HEK293T (cell line): ENCODE data around the gene SH2B2.
A peak's percentile ranks its signal among the peaks of the same experiment; 100 is the strongest.
"Not testable (repeated sequence)": the region's sequence is repeated elsewhere in the genome, so short reads cannot be mapped to it uniquely, and the experiment has no call there.

Experiments
- CTCF ChIA-PET: fragments of 350-600 bp; formaldehyde crosslinking; extraction: SDS; loops from one replicate; lab custom pipeline; 2021; ENCODE audit warnings: antibody characterized with exemption, inconsistent platforms; lab: Yijun Ruan, JAX
- POLR2A ChIA-PET: fragments of 350-600 bp; formaldehyde crosslinking; extraction: SDS; loops from one replicate; lab custom pipeline; 2020; ENCODE audit warnings: antibody characterized with exemption, inconsistent platforms; lab: Yijun Ruan, JAX
- DNase-seq: peaks from one replicate; pipeline ENCODE4 v3.0.0; 2012; ENCODE audit warnings: mixed read lengths; ENCODE audit errors: extremely low spot score
- ARNT ChIP-seq: fragments of 450-650 bp; IDR thresholded peaks from 2 replicates; pipeline ENCODE4 v1.6.1; 2017; ENCODE audit warnings: mild to moderate bottlenecking
- BHLHE40 ChIP-seq: fragments of 450-650 bp; IDR thresholded peaks from 2 replicates; pipeline ENCODE4 v1.6.1; 2016; ENCODE audit warnings: mild to moderate bottlenecking, moderate library complexity, borderline replicate concordance
- CTBP1 ChIP-seq: fragments of 450-650 bp; IDR thresholded peaks from 2 replicates; pipeline ENCODE4 v1.6.1; 2016; ENCODE audit warnings: borderline replicate concordance
- ELF4 ChIP-seq: fragments of 450-650 bp; IDR thresholded peaks from 2 replicates; pipeline ENCODE4 v1.6.1; 2017; ENCODE audit warnings: antibody characterized with exemption
- FOXA1 ChIP-seq: fragments of 450-650 bp; IDR thresholded peaks from 2 replicates; pipeline ENCODE4 v1.6.1; 2016; ENCODE audit warnings: mild to moderate bottlenecking
- FOXK2 ChIP-seq: fragments of 450-650 bp; IDR thresholded peaks from 2 replicates; pipeline ENCODE4 v1.6.1; 2016; ENCODE audit warnings: mild to moderate bottlenecking
- FOXM1 ChIP-seq: fragments of 450-650 bp; IDR thresholded peaks from 2 replicates; pipeline ENCODE4 v1.6.1; 2017; ENCODE audit warnings: mild to moderate bottlenecking, borderline replicate concordance
- HDGF ChIP-seq: fragments of 450-650 bp; IDR thresholded peaks from 2 replicates; pipeline ENCODE4 v1.6.1; 2017; ENCODE audit warnings: antibody characterized with exemption, borderline replicate concordance
- L3MBTL2 ChIP-seq: fragments of 450-650 bp; conservative IDR thresholded peaks from 2 replicates; pipeline ENCODE4 v1.6.1; 2016; ENCODE audit warnings: mild to moderate bottlenecking
- LEF1 ChIP-seq: fragments of 450-650 bp; IDR thresholded peaks from 2 replicates; pipeline ENCODE4 v1.6.1; 2017; ENCODE audit warnings: mild to moderate bottlenecking, borderline replicate concordance
- NFRKB ChIP-seq: fragments of 450-650 bp; IDR thresholded peaks from 2 replicates; pipeline ENCODE4 v1.6.1; 2016; ENCODE audit warnings: mild to moderate bottlenecking, moderate library complexity
- SP1 ChIP-seq: fragments of 450-650 bp; IDR thresholded peaks from 2 replicates; pipeline ENCODE4 v1.6.1; 2017
- SUZ12 ChIP-seq: fragments of 450-650 bp; IDR thresholded peaks from 2 replicates; pipeline ENCODE4 v1.6.1; 2016; ENCODE audit warnings: mild to moderate bottlenecking
- TARDBP ChIP-seq: fragments of 450-650 bp; IDR thresholded peaks from 2 replicates; pipeline ENCODE4 v1.6.1; 2016
- ZNF384 ChIP-seq: fragments of 450-650 bp; IDR thresholded peaks from 2 replicates; pipeline ENCODE4 v1.6.1; 2016
- TF ChIP-seq, protein P1 (sequence below): fragments of 450-650 bp; IDR thresholded peaks from 2 replicates; pipeline ENCODE4 v1.6.1; 2016

Gene SH2B2

DNA sequence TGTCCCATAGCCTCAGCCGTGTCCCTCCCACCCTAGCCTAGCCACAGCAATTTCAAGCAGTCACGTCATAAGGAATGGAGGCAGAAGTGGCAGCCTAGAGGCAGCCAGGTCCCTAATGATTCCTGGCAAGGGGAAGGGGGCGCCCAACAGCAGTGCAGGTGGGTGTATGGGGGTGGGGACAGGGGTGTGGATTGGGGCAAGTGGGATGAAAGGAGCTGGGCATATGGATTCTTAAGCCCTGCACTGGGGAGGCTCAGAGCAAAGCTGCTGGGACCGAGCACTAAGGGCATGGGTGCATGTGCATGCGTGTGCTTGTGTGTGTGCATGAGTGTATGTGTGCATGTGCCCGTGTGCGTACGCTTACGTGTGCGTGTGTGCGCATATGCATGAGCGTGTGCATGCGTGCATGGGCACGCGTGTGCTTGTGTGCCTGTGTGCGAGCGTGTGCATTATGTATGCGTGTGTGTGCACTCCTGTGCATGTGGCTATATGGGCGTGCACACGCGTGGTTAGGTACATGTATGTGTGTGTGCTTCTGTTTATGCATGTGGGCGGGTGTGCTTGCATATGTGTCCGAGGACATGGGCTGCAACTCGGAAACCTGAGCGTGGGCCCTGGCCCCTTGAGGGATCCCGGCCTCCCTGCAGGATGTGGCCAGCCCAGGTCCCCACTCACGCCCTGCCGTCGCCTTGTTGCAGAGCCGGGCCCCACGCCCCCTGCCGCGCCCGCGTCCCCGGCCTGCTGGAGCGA, 34.1 kb downstream of the SH2B2 start:
- POLR2A ChIA-PET = no interaction called here
- CTCF ChIA-PET = interaction anchor here (1.4 kb wide), 1 partner anchor 11 kb away, joined by 4 read pairs; no protein-coding TSS in a partner anchor
- TF ChIP-seq SUZ12 (no peak), ELF4 (no peak), SP1 (no peak), CTBP1 (no peak), ZNF384 (no peak), LEF1 (no peak), HDGF (no peak)
- DNase-seq = no peak

DNA sequence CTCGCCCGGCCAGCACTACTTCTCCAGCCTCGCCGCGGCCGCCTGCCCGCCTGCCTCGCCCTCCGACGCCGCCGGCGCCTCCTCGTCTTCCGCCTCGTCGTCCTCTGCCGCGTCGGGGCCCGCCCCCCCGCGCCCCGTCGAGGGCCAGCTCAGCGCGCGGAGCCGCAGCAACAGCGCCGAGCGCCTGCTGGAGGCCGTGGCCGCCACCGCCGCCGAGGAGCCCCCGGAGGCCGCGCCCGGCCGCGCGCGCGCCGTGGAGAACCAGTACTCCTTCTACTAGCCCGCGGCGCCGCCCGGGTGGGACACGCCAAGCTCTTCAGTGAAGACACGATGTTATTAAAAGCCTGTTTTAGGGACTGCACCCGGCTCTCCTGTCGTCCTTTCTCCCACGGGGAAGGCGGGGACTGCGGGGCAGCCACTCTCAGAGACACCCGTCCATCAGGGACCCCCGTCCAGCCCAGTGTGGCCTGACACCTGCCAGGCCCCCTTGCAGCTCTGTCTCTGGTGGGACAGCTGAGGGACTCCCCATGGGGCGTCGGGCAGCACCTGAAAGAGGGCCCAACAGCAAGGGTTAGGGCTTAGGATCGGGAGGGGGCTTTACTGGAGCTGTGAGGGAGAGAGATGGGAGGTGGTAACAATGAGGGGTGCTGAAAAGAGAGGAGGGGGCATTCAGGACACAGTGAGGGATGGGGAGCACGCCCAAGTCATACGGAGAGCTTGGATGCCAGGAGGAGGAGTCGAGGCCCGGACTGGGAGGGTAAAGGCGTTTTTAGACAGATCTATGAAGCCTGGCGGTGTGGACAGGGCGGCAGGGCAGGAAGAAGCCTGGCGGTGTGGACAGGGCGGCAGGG, 34.9 kb downstream of the SH2B2 start:
- TF ChIP-seq SP1 = no peak
- TF ChIP-seq FOXM1 = no peak
- TF ChIP-seq ARNT = no peak
- TF ChIP-seq ZNF384 = no peak
- no peak for TF ChIP-seq HDGF
- TF ChIP-seq LEF1 = no peak
- no peak for TF ChIP-seq NFRKB
- TF ChIP-seq BHLHE40 = no peak
- TF ChIP-seq, protein P1, sequence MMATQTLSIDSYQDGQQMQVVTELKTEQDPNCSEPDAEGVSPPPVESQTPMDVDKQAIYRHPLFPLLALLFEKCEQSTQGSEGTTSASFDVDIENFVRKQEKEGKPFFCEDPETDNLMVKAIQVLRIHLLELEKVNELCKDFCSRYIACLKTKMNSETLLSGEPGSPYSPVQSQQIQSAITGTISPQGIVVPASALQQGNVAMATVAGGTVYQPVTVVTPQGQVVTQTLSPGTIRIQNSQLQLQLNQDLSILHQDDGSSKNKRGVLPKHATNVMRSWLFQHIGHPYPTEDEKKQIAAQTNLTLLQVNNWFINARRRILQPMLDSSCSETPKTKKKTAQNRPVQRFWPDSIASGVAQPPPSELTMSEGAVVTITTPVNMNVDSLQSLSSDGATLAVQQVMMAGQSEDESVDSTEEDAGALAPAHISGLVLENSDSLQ = no peak
- TF ChIP-seq FOXK2 = no peak
- TF ChIP-seq L3MBTL2 = no peak
- no peak for TF ChIP-seq CTBP1
- TF ChIP-seq TARDBP = no peak
- no peak for TF ChIP-seq SUZ12
- no peak for TF ChIP-seq FOXA1
- CTCF ChIA-PET = interaction anchor here (1.4 kb wide), 1 partner anchor 10 kb away, joined by 4 read pairs; no protein-coding TSS in a partner anchor
- POLR2A ChIA-PET = no interaction called here
- no peak for DNase-seq

DNA sequence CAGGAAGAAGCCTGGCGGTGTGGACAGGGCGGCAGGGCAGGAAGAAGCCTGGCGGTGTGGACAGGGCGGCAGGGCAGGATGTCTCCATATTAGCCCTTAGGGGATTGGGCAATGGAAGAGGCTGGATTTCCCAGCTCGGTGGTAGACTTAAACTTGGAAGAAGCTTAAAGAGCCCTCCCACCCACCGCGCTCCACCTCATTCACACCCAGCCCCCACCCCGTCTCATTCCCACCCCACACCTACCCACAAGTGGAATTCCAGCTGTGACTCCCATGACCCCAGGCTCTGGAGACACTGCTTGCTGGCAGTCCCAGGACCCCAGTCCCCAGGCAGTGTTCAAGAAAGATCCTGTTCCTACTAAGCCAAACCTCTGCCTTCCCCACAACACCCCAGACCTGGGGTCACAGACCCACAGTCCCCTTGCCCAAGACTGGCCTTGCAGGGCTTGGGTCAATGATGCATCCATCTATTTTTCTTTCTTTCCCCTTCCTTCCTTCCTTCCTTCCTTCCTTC, 35.6 kb downstream of the SH2B2 start:
- DNase-seq = no peak
- TF ChIP-seq HDGF = no peak
- TF ChIP-seq FOXM1 = no peak
- TF ChIP-seq TARDBP = no peak
- no peak for TF ChIP-seq CTBP1
- no peak for TF ChIP-seq ZNF384
- no peak for TF ChIP-seq LEF1
- no peak for TF ChIP-seq ELF4
- TF ChIP-seq, protein P1 = no peak
- TF ChIP-seq SUZ12 = no peak
- no peak for TF ChIP-seq FOXA1
- ChIA-PET CTCF (interaction anchor here (1.4 kb wide), 1 partner anchor 9 kb away, joined by 4 read pairs; no protein-coding TSS in a partner anchor), POLR2A (no interaction called here)

DNA sequence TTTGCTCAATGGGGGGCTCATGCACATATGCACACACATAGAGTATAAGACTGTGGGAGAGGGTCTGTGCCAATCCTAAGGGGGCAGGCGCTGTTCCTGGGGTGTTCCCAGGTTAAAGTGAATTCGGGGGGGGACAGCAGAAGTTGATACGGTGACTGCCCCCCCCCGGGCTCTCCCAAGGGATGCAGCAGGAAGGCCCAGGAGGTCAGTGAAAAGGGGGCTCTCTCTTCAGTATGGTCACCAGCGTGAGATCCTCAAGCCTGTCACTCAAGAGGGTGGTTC, 37.2 kb downstream of the SH2B2 start:
- ChIA-PET POLR2A (no interaction called here), CTCF (no interaction called here)
- no peak for DNase-seq

DNA sequence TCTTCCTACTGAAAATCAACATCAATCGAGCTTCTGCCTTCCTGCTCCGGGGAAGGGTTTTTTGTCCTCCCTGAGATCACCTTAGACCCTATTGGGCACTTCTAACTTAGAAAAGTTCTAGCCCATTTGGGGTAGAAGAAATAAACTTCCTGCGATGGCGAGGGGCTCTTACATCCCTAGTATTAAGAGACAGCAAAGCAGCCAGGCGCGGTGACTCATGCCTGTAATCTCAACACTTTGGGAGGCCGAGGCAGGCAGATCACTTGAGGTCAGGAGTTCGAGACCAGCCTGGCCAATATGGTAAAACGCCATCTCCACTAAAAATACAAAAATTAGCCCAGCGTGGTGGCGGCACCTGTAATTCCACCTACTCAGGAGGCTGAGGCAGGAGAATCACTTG, 38.4 kb downstream of the SH2B2 start:
- POLR2A ChIA-PET, CTCF ChIA-PET: not testable (repeated sequence)

More for the DNA sequence above, 37.2 kb downstream of the SH2B2 start:
- TF ChIP-seq, protein P1 = 0 out of 2 replicates have a peak, but pooled peaks have one; percentile 3
- no peak for TF ChIP-seq L3MBTL2

DNA sequence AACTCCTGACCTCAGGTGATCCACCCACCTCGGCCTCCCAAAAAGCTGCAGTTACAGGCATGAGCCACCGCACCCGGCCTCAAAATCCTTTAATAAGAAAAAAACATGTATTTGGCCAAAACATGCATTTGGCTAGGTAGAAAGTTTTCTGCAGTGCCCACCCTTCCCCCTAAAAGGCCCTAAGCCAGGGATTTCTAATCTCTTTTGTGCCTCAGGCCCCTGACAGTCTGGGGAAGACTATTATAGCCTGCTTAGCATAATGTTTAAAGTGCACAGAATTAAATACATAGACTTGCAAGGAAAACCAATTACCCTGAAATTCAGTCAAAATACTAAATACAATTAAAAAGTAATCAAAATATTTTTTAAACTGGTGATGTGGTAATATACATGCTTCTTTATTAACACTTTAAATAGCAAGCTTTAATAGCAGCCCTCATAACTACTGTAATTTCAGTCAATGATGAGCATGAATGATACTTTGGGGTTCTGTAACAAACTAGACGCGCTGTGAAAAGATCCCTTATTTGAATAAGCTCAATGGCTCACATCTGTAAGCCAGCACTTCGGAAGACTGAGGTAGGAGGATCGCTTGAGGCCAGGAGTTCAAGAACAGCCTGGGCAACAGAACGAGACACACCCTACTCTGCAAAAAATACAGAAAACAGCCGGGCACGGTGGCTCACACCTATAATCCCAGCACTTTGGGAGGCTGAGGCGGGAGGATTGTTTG, 39.7 kb downstream of the SH2B2 start:
- DNase-seq = no peak
- TF ChIP-seq SUZ12 (no peak), BHLHE40 (no peak), NFRKB (no peak), CTBP1 (no peak), ELF4 (no peak)
- ChIA-PET CTCF (no interaction called here), POLR2A (no interaction called here)

More for the DNA sequence above, 38.4 kb downstream of the SH2B2 start:
- not testable (repeated sequence) for DNase-seq

DNA sequence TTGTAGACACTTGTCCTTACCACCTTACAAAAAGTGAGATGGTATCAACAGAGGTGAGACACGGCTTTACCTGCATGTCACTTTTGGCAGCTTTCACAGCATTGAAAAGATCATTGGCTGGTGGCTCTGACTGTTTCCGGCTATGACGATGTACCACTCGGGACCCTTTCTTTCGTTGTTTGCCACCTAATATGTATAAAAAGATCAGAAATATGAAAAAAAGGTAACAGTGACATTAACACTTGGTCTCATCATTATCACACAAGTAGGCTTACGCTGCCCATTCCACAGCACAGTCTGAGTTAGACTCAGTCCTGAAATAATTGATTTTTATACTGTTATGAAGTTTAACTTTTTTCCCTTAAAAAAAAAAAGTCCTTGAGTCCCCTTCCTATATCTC, 40.5 kb downstream of the SH2B2 start:
- POLR2A ChIA-PET, CTCF ChIA-PET, DNase-seq: not testable (repeated sequence)

DNA sequence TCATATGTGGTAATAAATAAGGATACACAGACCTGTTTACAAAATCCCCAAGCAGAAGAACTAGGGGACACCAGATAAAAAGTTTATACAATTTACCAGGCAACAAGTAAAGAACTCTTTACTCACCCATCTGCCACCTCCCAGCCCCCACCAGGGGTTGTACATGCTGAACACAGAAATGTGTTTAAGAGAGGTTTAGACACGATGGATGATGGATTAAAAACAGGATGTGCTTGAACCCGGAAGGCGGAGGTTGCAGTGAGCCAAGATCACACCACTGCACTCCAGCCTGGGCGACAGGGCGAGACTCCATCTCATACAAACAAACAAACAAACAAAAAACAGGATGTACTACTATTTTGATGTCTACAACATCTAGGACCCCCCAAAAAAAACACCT, 42.2 kb downstream of the SH2B2 start:
- DNase-seq, POLR2A ChIA-PET, CTCF ChIA-PET: not testable (repeated sequence)

DNA sequence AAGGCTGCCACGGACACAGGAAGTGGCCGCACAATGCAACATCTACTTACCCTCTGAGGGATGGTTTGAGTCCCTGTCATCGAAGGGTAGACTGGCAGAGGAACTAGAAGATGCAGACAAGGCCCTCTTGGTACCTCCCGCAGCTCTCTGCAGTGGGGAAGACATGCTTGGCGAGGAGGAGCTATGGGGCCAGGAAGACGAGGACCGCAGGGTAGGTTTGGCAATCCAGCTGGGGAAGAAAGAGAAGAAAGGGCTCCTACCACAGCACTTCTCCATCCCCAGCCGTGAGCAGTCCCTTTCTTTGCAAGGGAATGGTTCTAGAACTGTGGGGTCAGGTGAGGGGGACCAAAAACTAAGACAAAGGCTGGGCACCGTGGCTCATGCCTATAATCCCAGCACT, 42.7 kb downstream of the SH2B2 start:
- POLR2A ChIA-PET, DNase-seq, CTCF ChIA-PET: not testable (repeated sequence)

DNA sequence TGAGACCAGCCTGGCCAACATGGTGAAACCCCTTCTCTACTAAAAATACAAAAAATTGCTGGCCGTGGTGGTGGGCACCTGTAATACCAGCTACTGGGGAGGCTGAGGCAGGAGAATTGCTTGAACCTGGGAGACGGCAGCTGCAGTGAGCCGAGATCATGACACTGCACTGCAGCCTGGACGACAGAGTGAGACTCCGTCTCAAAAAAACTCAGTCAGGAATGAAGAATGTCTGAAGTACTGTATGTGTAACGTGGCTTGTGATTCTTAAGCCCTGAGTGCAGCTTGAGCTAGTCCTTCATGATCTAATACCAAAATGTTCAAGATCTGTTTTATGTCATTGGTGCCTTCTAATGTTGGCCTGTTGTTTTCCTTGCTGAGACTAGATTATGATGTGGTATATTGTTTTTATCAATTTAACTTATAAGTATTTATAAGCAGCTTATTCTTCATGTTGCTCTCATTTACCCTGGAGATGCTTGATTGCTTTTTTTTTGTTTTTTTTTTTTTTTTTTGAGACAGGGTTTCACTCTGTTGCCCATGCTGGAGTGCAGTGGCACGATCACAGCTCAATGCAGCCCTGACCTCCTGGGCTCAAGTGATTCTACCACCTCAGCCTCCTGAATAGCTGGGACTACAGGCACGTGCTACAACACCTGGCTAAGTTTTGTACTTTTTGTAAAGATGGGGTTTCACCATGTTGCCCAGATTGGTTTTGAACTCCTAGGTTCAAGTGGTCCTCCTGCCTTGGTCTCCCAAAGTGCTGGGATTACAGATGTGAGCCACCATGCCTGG, 44.2 kb downstream of the SH2B2 start:
- DNase-seq, POLR2A ChIA-PET: not testable (repeated sequence)
- CTCF ChIA-PET = interaction anchor here (1.1 kb wide), 1 partner anchor 9 kb away, joined by 4 read pairs; no protein-coding TSS in a partner anchor
